ENCODE data around the gene MAPK1IP1L. TPM values are rescaled to one million over a fixed set of nuclear protein-coding genes. Genes with fewer than 3 reads are reported as not detected.

MAPK1IP1L gene
- total and polyA plus RNA-seq, 4 donors: 25.8 to 87.4 (median 49.1) TPM

DNA sequence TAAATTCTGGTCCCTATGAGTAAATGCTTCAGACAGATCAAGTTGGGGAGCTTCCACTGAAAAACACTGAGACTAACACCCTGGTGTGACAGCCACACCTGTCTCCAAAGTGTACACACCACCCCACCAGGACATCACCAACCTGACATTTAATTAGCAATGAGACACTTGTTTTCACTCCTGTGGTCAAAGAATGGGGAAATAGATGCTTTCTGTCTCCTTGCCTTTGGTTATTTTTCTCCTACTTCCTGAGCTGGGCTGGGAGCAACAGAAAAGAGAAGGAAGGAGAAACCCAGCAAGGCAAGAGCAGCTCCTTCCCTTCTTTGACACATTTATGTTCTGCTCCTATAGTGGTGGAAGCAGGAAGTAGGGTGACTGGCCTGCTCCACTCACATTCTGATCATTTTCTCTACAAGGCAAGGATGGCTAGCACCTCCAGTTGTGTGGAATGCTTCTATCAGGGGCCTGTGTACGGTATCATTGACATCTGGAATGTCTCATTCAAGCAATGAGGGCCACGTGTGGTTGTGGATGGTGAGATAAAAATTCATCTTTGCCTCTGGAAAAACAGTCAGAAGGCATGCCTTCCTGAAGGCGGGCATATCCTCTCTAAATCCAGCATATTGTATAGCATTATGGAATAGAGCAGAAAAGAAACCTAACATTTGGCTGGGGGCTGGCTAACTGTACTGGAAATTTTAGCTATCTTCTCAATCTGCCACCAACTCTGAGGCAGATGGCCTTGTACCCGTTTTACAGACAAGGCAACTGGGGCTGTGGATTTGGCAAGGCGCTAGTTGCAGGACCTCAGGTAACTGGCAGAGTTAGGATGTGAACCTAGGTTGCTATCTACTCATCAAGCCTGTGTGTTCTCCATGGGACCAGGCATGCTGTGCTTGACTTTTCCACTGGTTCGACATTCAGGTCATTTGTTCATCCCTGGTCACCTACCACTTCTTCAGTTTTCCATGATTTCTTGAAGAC is 52.8 kb downstream of the MAPK1IP1L start:
- no peak for ATAC-seq (ENCODE audit: insufficient read depth, low FRiP score)
- 92 to 93% methylated on average over 6 of the region's 6 CpGs for WGBS, 2 donors
- DNase-seq: no peak
- peaks cover 0 to 2% (median 0%) of the 10 kb centered on the region in 4 donors for H3K9me3 ChIP-seq (ENCODE audit: control insufficient read depth in 4 of 4, insufficient read depth in 3 of 4, low read length in 3 of 4)
- no peaks in the 10 kb centered on the region for H3K27me3 ChIP-seq (ENCODE audit: control insufficient read depth in 3 of 3, insufficient read depth in 3 of 3, low read length in 2 of 3)
- peaks cover 14 to 35% (median 30%) of the 10 kb centered on the region in 5 donors for H3K4me1 ChIP-seq (ENCODE audit: control insufficient read depth in 5 of 5, insufficient read depth in 5 of 5, low read length in 5 of 5)
- peak overlapping the region; percentile 90 to 96 for H3K27ac ChIP-seq (ENCODE audit: low read depth in 1 of 2, low read length in 1 of 2)
- TF ChIP-seq, protein P1, sequence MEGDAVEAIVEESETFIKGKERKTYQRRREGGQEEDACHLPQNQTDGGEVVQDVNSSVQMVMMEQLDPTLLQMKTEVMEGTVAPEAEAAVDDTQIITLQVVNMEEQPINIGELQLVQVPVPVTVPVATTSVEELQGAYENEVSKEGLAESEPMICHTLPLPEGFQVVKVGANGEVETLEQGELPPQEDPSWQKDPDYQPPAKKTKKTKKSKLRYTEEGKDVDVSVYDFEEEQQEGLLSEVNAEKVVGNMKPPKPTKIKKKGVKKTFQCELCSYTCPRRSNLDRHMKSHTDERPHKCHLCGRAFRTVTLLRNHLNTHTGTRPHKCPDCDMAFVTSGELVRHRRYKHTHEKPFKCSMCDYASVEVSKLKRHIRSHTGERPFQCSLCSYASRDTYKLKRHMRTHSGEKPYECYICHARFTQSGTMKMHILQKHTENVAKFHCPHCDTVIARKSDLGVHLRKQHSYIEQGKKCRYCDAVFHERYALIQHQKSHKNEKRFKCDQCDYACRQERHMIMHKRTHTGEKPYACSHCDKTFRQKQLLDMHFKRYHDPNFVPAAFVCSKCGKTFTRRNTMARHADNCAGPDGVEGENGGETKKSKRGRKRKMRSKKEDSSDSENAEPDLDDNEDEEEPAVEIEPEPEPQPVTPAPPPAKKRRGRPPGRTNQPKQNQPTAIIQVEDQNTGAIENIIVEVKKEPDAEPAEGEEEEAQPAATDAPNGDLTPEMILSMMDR (IDR thresholded peaks at IDR 0.05; ENCODE audit: control extremely low read depth, extremely low read depth): no peak
- H3K9ac ChIP-seq (ENCODE audit: insufficient read depth in 1 of 2, low read length in 2 of 2): peak overlapping the region in 1 of 2 donors; percentile 79
- H3K4me3 ChIP-seq: no peak overlapping the region
- H3K36me3 ChIP-seq (ENCODE audit: control insufficient read depth in 4 of 4, insufficient read depth in 4 of 4, low read length in 4 of 4): no peaks in the 10 kb centered on the region

GRCh38 chr14:55105991-55106390 is 54.5 kb downstream of the MAPK1IP1L start:
- H3K36me3 ChIP-seq (ENCODE audit: control insufficient read depth in 4 of 4, insufficient read depth in 4 of 4, low read length in 4 of 4): no peaks in the 10 kb centered on the region
- no peak overlapping the region for H3K9ac ChIP-seq (ENCODE audit: insufficient read depth in 1 of 2, low read length in 2 of 2)
- H3K4me3 ChIP-seq: no peak overlapping the region
- 85 to 87% methylated on average over 7 of the region's 7 CpGs for WGBS, 2 donors
- ATAC-seq (ENCODE audit: insufficient read depth, low FRiP score) (no peak), DNase-seq (no peak)
- TF ChIP-seq, protein P1 (IDR thresholded peaks at IDR 0.05; ENCODE audit: control extremely low read depth, extremely low read depth): no peak
- no peaks in the 10 kb centered on the region for H3K27me3 ChIP-seq (ENCODE audit: control insufficient read depth in 3 of 3, insufficient read depth in 3 of 3, low read length in 2 of 3)
- peaks cover 0 to 2% (median 0%) of the 10 kb centered on the region in 4 donors for H3K9me3 ChIP-seq (ENCODE audit: control insufficient read depth in 4 of 4, insufficient read depth in 3 of 4, low read length in 3 of 4)
- peak overlapping the region in 1 of 2 donors; percentile 54 for H3K27ac ChIP-seq (ENCODE audit: low read depth in 1 of 2, low read length in 1 of 2)
- peaks cover 14 to 32% (median 25%) of the 10 kb centered on the region in 5 donors for H3K4me1 ChIP-seq (ENCODE audit: control insufficient read depth in 5 of 5, insufficient read depth in 5 of 5, low read length in 5 of 5)

- no peak overlapping the region for H3K9ac ChIP-seq (ENCODE audit: insufficient read depth in 1 of 2, low read length in 2 of 2)
- WGBS, 2 donors: 16 to 42% methylated on average over 19 of the region's 19 CpGs
- H3K36me3 ChIP-seq (ENCODE audit: control insufficient read depth in 4 of 4, insufficient read depth in 4 of 4, low read length in 4 of 4): no peaks in the 10 kb centered on the region
- no peak overlapping the region for H3K4me3 ChIP-seq
- no peaks in the 10 kb centered on the region for H3K27me3 ChIP-seq (ENCODE audit: control insufficient read depth in 3 of 3, insufficient read depth in 3 of 3, low read length in 2 of 3)
- TF ChIP-seq, protein P1 (IDR thresholded peaks at IDR 0.05; ENCODE audit: control extremely low read depth, extremely low read depth): no peak
- peak overlapping the region; percentile 86 to 97 for H3K27ac ChIP-seq (ENCODE audit: low read depth in 1 of 2, low read length in 1 of 2)
- DNase-seq (peak in 2 of 3 donors; percentile 53 to 69), ATAC-seq (ENCODE audit: insufficient read depth, low FRiP score) (peak; percentile 78)
- peaks cover 10 to 27% (median 13%) of the 10 kb centered on the region in 5 donors for H3K4me1 ChIP-seq (ENCODE audit: control insufficient read depth in 5 of 5, insufficient read depth in 5 of 5, low read length in 5 of 5)
- H3K9me3 ChIP-seq (ENCODE audit: control insufficient read depth in 4 of 4, insufficient read depth in 3 of 4, low read length in 3 of 4): peaks cover 0 to 2% (median 0%) of the 10 kb centered on the region in 4 donors
These were observed 56.5 kb downstream of the MAPK1IP1L start for GRCh38 chr14:55107766-55108554.

Measured in lung (tissue), 12 donors.